Stomach smooth muscle (tissue), 2 donors: ENCODE results near the gene ANAPC7.
A peak's percentile ranks its signal among the peaks of the same experiment; 100 is the strongest.
"Not testable (repeated sequence)": the region's sequence is repeated elsewhere in the genome, so short reads cannot be mapped to it uniquely, and the experiment has no call there.

Source experiments
- H3K27ac ChIP-seq: one replicate; pipeline ENCODE4 v1.7.0; 2013; ENCODE audit warnings: mild to moderate bottlenecking, low read length, inconsistent platforms
- H3K27me3 ChIP-seq, 2 donors: one replicate each; pipeline ENCODE4 v1.7.0; 2013; ENCODE audit warnings: low read length in 2 of 2; ENCODE audit not compliant: insufficient read depth in 2 of 2, control insufficient read depth in 1 of 2
- H3K36me3 ChIP-seq, 2 donors: one replicate each; pipeline ENCODE4 v1.7.0; 2013; ENCODE audit warnings: low read length in 2 of 2; ENCODE audit not compliant: control insufficient read depth in 2 of 2, insufficient read depth in 2 of 2
- H3K4me1 ChIP-seq: one replicate; pipeline ENCODE4 v1.7.0; 2013; ENCODE audit warnings: low read length; ENCODE audit not compliant: control insufficient read depth, insufficient read depth
- H3K4me3 ChIP-seq, 2 donors: one replicate each; pipeline ENCODE4 v1.7.0; 2013; ENCODE audit warnings: low read length in 2 of 2
- H3K9ac ChIP-seq, 2 donors: one replicate each; pipeline ENCODE4 v1.7.0; 2013; ENCODE audit warnings: low read length in 2 of 2, mild to moderate bottlenecking in 1 of 2
- H3K9me3 ChIP-seq, 2 donors: one replicate each; pipeline ENCODE4 v1.7.0; 2013; ENCODE audit warnings: low read length in 2 of 2; ENCODE audit not compliant: control insufficient read depth in 2 of 2
- donor health status: healthy.
- donor health status: Pancreatic carcinoma.

The ANAPC7 gene

DNA sequence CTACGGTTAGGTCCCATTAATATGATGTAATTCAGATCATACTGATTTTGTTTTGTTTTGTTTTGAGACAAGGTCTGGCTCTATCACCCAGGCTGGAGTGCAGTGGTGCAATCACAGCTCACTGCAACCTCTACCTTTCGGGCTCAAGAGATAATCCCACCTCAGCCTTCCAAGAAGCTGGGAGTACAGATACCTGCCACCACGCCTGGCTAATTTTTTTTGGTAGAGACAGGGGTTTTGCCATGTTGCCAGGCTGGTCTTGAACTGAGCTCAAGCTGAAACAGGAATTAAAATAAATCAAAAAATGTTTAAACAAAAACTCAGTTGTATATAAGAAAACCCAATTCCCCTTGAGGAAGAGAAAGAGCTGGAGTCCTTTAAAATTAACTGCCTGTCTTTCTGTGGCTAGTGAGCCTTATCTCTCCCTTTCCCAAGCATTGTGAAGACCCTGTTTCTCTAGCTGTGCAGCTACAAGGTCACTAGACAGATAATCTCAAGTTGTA is 17.7 kb upstream of the ANAPC7 start:
- Histone ChIP-seq H3K27me3 (no peaks in the 10 kb centered on the region), H3K27ac (no peak overlapping the region), H3K36me3 (no peaks in the 10 kb centered on the region), H3K9ac (no peak overlapping the region), H3K9me3 (no peaks in the 10 kb centered on the region), H3K4me1 (no peaks in the 10 kb centered on the region), H3K4me3 (no peak overlapping the region)

DNA sequence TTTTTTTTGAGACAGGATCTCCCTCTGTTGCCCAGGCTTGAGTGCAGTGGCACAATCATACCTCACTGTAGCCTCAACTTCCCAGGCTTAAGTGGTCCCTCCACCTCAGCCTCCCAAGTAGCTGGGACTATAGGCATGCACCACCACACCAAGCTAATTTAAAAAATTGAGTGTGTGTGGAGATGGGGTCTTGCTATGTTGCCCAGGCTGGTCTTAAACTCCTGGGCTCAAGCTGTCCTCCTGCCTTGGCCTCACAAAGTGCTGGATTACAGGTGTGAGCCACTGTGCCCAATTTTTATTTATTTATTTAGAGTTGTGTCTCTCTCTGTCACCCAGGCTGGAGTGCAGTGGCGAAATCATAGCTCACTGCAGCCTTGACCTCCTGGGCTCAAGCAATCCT is 17.1 kb upstream of the ANAPC7 start:
- not testable (repeated sequence) for H3K4me3 ChIP-seq, H3K9me3 ChIP-seq, H3K4me1 ChIP-seq, H3K9ac ChIP-seq, H3K27me3 ChIP-seq, H3K36me3 ChIP-seq, H3K27ac ChIP-seq

DNA sequence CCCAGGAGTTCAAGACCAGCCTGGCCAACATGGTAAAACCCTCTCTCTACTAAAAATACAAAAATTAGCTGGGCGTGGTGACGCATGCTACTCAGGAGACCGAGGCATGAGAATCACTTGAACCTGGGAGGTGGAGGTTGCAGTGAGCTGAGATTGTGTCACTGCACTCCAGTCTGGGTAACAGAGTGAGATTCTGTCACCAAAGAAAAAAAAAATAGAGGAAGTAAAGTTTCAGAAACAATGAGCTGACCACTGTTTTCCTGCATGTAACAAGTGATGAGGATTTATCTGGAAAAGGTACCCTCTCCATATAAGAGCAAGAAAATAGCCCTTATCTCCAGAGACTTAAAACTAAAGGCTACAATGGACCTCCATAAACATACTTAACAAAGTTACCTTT is 13.6 kb upstream of the ANAPC7 start:
- H3K9me3 ChIP-seq, H3K27me3 ChIP-seq, H3K4me3 ChIP-seq, H3K9ac ChIP-seq, H3K36me3 ChIP-seq, H3K27ac ChIP-seq, H3K4me1 ChIP-seq: not testable (repeated sequence)

DNA sequence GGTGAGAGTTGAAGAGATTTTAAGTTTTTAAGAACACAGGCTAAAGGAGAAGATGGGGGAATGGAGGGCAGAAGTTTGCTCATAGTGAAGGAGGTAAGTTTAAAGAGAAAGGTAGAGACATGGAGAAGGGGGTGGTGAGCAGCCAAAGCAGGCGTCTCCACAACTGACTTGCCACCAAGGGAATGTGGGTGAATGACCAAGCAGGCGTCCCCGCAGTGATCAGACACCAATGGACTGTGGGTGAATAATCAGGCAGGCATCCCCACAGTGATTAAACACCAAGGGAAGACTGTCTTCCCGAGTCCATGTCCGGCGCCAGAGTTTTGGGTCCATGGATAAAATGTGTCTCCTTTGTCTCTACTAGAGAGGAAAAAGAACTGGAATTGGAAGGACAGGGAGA is 6.6 kb upstream of the ANAPC7 start:
- not testable (repeated sequence) for H3K27ac ChIP-seq, H3K27me3 ChIP-seq, H3K4me1 ChIP-seq, H3K9ac ChIP-seq, H3K4me3 ChIP-seq, H3K36me3 ChIP-seq, H3K9me3 ChIP-seq

DNA sequence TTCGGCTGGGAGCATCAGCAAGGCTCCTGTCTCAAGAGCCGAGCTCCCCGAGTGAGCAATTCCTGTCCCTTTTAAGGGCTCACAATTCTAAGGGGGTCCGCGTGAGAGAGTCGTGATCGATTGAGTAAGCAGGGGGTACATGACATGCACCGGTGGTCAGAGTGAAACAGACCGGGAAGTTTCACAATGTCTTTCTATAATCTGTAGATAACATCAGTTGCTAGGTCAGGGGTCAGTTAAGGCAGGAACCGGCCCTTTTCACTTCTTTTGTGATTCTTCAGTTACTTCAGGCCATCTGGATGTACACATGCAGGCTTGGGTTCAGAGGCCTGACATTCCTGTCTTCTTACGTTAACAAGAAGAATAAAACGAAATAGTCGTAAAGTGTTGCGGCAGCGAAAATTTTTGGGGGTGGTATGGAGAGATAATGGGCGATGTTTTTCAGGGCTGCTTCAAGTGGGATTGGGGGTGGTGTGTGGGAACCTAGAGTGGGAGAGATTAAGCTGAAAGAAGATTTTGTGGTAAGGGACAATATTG is 1.7 kb upstream of the ANAPC7 start:
- H3K27me3 ChIP-seq, H3K9me3 ChIP-seq, H3K9ac ChIP-seq, H3K27ac ChIP-seq, H3K36me3 ChIP-seq, H3K4me3 ChIP-seq: not testable (repeated sequence)
- peaks cover 15% of the 10 kb centered on the region for H3K4me1 ChIP-seq

DNA sequence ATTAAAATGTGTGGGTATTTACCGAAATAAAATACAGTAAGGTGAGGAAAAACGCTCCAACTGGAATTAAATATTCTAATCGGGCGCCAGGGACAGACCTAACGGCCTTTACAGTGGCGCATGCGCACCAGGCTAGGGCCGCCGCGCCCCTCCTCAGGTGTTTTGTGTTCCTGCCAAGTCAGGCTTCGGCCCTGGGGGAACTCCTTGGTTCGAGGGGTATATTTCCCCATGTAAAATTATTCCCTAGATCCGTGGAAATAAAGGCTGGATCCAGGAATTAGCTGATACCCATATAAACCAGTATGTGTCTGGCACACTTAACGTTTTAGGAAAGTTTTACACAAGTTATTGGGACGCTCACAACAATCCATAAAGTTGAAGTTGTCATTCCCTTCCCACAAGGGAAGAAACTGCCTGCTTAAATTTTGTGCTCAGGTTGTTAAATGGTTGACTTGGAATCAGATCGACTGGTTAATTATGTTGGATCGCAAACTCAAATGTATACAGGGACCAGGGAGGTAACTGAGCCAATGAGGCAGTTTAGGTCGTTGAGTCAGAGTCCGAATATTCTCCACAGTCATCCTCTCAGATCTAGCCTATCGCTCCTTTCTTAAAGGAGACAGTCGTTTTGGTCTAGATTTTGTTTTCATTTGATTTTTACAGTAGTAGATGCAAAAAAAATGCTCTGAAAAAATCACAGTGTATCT is 621 bp upstream of the ANAPC7 start:
- Histone ChIP-seq H3K36me3 (peaks cover 0 to 4% of the 10 kb centered on the region in 2 donors), H3K4me3 (peak overlapping the region; percentile 82 to 91), H3K9ac (peak overlapping the region; percentile 81 to 91), H3K27ac (peak overlapping the region; percentile 95), H3K9me3 (no peaks in the 10 kb centered on the region), H3K4me1 (peaks cover 16% of the 10 kb centered on the region), H3K27me3 (no peaks in the 10 kb centered on the region)

DNA sequence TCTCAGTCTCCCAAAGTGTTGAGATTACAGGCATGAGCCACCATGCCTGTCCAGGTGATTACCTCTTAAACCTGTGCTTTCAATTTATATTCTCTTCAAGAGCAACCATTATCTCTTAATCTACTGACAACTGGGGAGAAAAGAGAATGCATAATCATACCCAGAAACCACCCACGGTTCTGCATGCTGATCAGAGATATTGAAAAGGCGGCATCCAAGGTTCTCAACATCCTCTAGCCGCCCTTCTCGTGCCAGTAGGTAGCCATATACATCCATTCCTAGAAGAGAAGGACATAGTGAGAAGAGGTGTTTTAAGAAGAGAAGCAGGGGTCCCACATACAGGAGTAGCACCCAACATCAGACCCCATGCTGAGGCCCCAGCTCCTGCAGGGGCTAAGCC is 20.8 kb downstream of the ANAPC7 start:
- Histone ChIP-seq H3K27ac (no peak overlapping the region), H3K4me1 (peaks cover 4% of the 10 kb centered on the region), H3K36me3 (peaks cover 45 to 47% of the 10 kb centered on the region in 2 donors), H3K4me3 (no peak overlapping the region), H3K9me3 (no peaks in the 10 kb centered on the region), H3K9ac (no peak overlapping the region), H3K27me3 (no peaks in the 10 kb centered on the region)

DNA sequence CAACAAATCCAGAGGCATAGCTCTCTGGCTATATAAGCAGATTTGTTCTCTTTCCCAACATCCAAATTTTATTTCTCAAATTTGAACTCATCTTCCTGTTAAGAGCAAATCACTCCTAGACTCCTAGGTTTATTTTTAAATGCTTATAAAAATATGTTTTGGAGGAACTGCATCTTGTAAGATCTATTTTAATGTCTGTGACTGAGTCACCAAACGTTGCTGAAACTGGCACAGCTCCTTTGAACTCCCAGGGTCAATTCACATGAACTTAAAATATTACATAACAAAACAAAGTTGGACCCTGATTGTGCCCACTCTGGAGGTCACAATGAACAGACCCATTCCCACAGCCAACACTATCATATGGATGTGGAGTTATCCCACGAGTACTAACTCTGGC is 23.9 kb downstream of the ANAPC7 start:
- no peak overlapping the region for H3K9ac ChIP-seq
- peaks cover 40 to 46% of the 10 kb centered on the region in 2 donors for H3K36me3 ChIP-seq
- no peak overlapping the region for H3K4me3 ChIP-seq
- H3K27ac ChIP-seq: no peak overlapping the region
- H3K4me1 ChIP-seq: peaks cover 4% of the 10 kb centered on the region
- H3K27me3 ChIP-seq: no peaks in the 10 kb centered on the region
- no peaks in the 10 kb centered on the region for H3K9me3 ChIP-seq

DNA sequence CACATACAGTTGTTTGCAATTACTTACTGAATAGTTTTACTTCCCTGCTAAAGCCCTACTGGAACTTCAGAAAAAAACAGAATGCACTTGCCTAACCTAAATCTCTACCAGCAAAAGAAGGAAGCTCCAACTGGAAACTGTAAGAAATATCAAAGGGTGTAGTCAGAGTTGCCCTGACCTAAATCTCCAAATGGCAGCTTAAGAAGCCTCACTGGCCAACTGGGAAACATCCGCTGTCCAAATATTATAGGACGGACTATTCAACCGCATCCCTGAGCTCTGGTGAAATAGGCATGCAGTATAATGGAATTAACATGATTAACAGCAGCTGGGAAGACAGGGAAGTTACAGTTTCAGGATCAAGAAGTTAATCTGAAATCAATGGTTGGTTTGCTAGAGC is 24.3 kb downstream of the ANAPC7 start:
- Histone ChIP-seq H3K36me3 (peaks cover 39 to 46% of the 10 kb centered on the region in 2 donors), H3K27ac (no peak overlapping the region), H3K27me3 (no peaks in the 10 kb centered on the region), H3K9me3 (no peaks in the 10 kb centered on the region), H3K9ac (no peak overlapping the region), H3K4me3 (no peak overlapping the region), H3K4me1 (peaks cover 4% of the 10 kb centered on the region)

DNA sequence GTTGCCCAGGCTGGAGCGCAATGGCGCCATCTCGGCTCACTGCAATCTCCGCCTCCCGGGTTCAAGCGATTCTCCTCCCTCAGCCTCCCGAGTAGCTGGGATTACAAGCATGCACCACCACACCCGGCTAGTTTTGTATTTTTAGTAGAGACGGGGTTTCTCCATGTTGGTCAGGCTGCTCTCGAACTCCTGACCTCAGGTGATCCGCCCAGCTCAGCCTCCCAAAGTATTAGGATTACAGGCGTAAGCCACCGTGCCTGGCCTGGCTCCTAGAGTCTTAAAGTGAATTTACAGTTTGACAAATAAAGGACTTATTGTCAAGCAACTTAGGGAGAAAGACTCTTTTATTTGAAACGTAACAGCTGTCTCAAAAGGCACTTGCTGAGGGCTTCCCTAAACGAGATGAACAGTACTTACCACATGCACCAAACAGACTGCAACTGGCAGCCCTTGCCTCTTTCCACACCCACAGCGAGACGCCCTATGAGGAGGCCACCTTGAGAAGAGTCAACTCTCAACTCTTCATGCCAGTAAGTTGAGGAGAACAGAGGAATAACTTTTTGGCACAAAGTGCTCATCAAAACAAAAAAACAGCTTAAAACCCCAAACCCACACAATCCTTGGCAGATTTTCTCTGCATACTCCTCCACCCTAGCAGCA is 25.2 kb downstream of the ANAPC7 start:
- not testable (repeated sequence) for H3K9ac ChIP-seq, H3K4me3 ChIP-seq, H3K27ac ChIP-seq, H3K27me3 ChIP-seq, H3K9me3 ChIP-seq
- Histone ChIP-seq H3K36me3 (peaks cover 43 to 54% of the 10 kb centered on the region in 2 donors), H3K4me1 (peaks cover 11% of the 10 kb centered on the region)
